ENCODE measurements around the gene NLRP7.
"Not testable (repeated sequence)": the region's sequence is repeated elsewhere in the genome, so short reads cannot be mapped to it uniquely, and the experiment has no call there.

The NLRP7 gene

GRCh38 chr19:54918499-54918898 is 28.8 kb downstream of the NLRP7 start:
- no peak for DNase-seq

- peak; percentile 2 for DNase-seq
Observed at GRCh38 chr19:54916822-54917221, 30.5 kb downstream of the NLRP7 start.

GRCh38 chr19:54907899-54908298 is 39.4 kb downstream of the NLRP7 start:
- not testable (repeated sequence) for DNase-seq

DNA sequence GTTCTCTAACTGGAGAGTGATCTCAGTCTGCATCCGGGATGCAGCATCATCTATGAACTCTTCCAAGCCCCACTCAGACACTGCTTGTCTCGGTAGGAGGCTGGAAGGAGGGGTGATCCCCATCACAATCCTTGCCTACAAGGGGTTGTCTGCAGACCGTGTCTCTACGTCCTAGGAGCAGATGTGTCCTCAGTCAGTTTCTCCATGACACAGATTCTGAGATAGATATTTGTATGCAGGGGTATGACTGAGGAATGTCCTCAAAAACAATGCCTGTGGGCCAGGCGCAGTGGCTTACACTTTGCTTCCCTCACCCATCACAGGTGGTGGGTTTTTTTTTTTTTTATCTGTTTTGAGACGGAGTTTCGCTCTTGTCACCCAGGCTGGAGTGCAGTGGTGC is 40.5 kb downstream of the NLRP7 start:
- no peak for DNase-seq

DNA sequence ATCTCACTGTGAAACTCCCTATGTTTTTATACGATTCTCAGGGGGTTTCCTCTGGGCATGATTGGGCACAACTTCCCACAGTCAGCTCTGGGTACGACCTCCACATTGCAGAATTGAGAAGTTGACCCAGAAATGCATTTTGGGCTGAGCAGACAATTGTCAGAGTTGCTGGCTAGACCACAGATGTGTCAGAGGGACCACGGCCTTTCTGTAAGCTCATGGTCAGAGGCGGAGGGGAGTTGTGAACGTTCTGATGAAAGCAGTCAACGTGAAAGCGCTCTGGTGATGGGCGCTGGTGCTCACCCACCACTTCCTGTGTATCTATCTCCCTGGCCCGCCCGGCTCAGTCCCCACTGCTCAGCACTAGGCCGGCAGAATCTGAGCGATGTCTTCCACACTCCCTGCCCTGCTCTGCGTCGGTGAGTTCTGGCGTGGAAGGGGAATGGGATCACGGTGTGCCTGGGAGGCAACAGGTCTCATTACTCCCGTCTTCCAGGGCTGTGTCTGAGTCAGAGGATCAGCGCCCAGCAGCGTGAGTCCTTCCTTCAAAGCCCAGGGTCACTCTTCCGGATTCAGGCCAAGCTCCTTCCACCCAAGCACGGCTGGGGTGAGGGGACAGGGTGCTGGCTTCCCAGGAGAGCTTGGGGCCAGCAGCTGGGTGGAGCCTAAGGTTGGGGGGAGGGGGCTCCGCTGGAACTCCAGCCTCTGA is 41.4 kb downstream of the NLRP7 start, which contains the start of gene NCR1:
TSS of gene NCR1 (plus strand) at position 346 of the 709 bp plus-strand sequence. CDS start at position 386, 40 bp downstream.
- DNase-seq: peak; percentile 37

GRCh38 chr19:54905421-54905802 is 41.9 kb downstream of the NLRP7 start:
- DNase-seq: no peak

GRCh38 chr19:54904261-54904660 is 43.1 kb downstream of the NLRP7 start:
- DNase-seq: not testable (repeated sequence)

GRCh38 chr19:54903303-54903702 is 44.0 kb downstream of the NLRP7 start:
- DNase-seq: no peak

DNA sequence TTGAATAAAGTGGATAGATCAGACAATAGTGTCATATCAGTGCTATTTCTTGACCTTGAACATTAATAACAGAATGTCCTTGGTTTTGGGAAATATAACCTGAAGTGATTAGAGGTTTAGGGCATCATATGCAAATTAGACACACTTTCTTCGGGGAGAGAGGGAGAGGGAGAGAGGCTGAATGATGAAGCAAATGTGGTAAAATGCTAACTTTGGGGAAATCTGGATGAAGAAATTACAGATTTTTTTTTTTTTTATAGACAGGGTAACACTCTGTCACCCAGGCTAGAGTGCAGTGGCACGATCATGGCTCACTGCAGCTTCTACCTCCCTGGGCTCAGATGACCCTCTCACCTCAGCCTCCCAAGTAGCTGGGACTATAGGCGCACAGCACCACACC is 45.3 kb downstream of the NLRP7 start:
- DNase-seq: no peak

DNA sequence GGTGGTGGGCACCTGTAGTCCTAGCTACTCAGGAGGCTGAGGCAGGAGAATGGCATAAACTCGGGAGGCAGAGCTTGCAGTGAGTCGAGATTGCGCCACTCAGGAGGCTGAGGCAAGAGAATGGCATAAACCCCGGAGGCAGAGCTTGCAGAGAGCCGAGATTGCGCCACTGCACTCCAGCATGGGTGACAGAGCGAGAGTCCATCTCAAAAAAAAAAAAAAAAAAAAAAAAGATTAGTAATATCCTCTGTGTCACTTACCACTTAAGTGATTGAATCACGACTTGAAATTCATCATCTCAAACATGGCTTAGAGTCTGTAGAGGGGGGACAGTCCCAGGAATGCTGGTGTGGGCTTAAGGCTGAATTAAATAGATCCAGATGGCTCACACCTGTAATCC is 46.2 kb downstream of the NLRP7 start:
- not testable (repeated sequence) for DNase-seq

- DNase-seq: not testable (repeated sequence)
Observed at GRCh38 chr19:54899646-54900045, 47.7 kb downstream of the NLRP7 start.

DNA sequence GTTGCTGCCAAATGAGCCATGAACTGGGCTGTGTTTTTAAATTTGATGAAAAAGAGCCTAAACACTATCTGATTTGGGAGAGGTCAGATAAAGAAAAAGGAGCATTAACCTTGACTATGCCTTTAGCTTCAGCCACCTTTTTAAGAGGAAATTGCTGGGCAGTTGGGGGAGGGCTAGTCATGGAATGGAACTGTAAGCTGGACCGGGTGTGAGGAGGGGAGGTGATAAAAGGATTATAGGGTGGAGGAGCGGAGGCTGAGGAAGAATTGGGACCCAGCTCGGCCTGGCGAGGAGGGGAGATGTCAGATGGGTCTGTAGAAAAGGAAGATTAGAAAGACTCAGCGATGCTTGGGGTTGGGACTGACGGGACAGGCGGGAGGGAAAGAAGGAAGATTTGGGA is 48.6 kb downstream of the NLRP7 start:
- DNase-seq: not testable (repeated sequence)

DNA sequence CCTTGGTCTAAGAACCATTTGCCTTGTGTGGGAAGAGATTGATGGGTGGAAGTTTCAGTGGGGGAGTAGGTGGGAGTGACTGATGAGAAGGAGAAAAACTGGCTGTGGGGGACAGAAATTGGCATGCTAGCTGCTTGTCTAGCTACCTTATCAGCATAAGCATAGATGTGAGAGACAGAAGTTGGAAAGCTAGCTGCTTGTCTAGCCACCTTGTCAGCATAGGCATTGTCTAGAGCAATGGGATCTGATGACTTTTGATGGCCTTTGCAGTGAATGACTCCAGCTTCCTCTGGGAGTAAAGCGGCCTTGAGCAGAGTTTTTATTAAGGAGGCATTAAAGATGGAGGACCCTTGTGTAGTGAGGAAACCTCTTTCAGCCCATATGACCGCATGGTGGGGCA is 51.3 kb downstream of the NLRP7 start:
- no peak for DNase-seq

DNA sequence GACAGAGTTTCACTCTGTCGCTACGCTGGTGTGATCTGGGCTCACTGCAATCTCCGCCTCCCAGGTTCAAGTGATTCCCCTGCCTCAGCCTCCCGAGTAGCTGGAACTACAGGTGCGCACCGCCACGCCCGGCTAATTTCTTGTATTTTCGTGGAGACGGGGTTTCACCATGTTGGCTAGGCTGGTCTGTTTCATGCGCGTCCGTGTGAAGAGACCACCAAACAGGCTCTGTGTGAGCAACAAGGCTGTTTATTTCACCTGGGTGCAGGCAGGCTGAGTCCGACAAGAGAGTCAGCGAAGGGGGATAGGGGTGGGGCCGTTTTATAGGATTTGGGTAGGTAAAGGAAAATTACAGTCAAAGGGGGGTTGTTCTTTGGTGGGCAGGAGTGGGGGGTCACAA is 53.2 kb downstream of the NLRP7 start:
- DNase-seq: not testable (repeated sequence)

GRCh38 chr19:54893406-54893805 is 53.9 kb downstream of the NLRP7 start:
- DNase-seq: no peak

DNA sequence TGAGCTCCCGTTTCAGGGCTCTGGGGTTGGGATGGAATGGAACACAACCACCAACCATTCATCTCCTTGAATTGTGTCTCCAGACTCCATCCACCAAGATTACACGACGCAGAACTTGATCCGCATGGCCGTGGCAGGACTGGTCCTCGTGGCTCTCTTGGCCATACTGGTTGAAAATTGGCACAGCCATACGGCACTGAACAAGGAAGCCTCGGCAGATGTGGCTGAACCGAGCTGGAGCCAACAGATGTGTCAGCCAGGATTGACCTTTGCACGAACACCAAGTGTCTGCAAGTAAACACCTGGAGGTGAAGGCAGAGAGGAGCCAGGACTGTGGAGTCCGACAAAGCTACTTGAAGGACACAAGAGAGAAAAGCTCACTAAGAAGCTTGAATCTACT is 57.8 kb downstream of the NLRP7 start:
- DNase-seq: no peak

DNA sequence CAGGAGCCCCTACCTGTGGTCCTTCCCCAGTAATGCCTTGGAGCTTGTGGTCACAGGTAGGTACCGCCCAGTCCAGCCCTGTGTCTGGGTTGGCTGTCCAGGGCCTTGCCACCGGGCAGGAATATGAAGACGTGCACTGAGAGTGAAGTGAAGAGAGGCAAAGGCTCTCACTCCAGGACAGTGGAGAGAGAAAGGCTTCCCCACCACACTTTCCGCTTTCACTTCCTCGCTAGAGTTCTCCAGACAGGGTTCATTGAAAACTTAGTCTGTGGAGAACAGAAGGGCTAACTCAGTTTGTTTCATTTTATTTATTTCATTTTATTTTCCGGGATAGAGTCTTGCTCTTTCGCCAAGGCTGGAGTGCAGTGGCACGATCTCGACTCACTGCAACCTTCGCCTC is 59.1 kb downstream of the NLRP7 start:
- no peak for DNase-seq

DNA sequence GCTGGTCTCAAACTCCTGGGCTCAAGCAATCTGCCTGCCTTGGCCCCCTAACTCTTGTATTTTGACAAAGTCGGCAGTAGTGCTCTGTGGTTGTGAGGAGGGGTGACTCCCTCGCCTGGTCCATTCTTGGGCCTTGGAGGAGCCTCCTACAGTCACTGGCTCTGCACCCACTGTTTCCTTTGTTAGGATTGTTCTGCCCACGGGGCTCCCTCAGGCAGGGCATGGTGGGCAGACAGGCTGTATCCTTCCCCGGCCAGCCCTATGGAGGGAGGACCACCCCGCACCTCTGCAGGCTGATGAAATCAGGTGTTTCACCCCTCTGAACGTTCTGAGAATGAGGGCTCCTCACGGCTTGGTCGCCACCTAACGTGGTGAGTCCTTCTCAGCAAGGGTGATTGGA is 64.1 kb downstream of the NLRP7 start:
- DNase-seq: no peak

GRCh38 chr19:54882758-54883157 is 64.6 kb downstream of the NLRP7 start:
- DNase-seq: peak; percentile 39

DNA sequence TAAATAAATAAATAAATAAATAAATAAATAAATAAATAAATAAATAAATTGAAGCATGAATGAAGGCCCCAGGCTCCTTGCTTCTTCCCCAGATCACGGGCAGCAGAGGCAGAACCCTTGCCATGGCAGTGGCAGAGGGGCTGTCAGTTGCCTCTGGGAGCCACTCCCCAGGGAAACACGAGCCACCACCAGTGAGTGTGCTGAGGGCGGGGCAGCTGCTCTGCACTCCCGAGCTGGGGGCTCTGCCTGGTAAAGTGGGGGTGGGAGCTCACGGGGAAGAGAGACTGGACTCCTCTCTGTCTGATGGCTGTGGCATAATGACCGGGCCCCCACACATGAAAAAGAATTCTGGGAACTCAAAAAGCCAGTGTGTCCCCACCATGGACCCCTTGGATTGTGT is 65.4 kb downstream of the NLRP7 start:
- no peak for DNase-seq

- no peak for DNase-seq
Observed at GRCh38 chr19:54877471-54877870, 69.9 kb downstream of the NLRP7 start.

DNA sequence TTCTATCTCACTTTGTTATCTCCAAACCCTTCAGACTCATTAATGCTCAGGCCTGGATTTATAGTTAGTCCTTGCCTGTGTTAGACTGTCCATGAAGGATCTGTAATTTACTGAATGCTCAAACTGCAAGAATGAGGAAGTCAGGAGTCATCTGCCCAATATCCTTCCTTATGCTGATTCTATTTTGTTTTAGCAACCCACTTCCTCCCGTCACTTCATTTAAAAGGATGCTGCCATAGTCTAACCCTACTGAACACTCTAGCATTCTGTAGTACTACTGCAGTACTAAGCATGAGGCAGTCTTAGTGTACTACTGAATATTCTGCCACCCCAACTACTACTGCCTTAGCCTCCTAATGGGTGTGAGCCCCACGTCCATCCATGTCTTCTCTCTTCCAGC is 71.8 kb downstream of the NLRP7 start:
- no peak for DNase-seq

- no peak for DNase-seq
Observed at GRCh38 chr19:54873990-54874389, 73.3 kb downstream of the NLRP7 start, which contains the start of gene FCAR. Gene FCAR, plus strand, starts transcription at chr19:54874235. Its CDS starts 55 bp downstream, at chr19:54874290.

Data from CD4-positive, alpha-beta T cell treated with Interleukin-17A for 1 hour (primary cell).